ENCODE results near the gene BCDIN3D.

DNA sequence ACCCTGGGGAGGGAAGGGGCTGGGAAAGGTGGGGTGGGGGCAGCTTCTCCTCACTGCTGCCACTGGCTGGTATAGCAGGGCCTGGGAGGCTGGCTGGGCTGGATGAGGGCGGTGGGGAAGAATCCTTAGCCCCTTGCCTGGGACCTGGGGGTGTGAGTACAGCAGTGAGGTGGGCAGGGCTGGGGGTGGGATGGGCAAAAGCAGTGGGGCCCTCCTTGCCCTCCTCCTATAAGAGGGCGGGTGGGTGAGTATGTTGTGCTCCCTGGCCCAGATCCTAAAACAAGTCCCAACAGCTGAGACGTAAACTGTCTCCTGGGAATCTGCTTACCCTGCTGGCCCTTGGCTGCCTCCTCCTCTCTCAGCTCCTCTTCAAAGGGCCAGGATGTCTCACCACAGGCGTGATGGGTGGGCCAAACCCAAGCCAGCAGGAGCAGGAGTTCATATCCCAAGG is 16.9 kb downstream of the BCDIN3D start:
- TF ChIP-seq, protein P1, sequence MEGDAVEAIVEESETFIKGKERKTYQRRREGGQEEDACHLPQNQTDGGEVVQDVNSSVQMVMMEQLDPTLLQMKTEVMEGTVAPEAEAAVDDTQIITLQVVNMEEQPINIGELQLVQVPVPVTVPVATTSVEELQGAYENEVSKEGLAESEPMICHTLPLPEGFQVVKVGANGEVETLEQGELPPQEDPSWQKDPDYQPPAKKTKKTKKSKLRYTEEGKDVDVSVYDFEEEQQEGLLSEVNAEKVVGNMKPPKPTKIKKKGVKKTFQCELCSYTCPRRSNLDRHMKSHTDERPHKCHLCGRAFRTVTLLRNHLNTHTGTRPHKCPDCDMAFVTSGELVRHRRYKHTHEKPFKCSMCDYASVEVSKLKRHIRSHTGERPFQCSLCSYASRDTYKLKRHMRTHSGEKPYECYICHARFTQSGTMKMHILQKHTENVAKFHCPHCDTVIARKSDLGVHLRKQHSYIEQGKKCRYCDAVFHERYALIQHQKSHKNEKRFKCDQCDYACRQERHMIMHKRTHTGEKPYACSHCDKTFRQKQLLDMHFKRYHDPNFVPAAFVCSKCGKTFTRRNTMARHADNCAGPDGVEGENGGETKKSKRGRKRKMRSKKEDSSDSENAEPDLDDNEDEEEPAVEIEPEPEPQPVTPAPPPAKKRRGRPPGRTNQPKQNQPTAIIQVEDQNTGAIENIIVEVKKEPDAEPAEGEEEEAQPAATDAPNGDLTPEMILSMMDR (IDR thresholded peaks at IDR 0.05; ENCODE audit: low read depth, low read length): no peak
- no peak for TF ChIP-seq POLR2A (IDR thresholded peaks at IDR 0.05; ENCODE audit: extremely low read depth, insufficient read length)
- no peak for TF ChIP-seq MYC (IDR thresholded peaks at IDR 0.05; ENCODE audit: low read depth, low read length)

All from NB4 (cell line).